Panc1 (cell line): ENCODE results near the gene NCR3LG1. TPM values are rescaled to one million over a fixed set of nuclear protein-coding genes. Genes with fewer than 3 reads are reported as not detected.

Experiments
- ATAC-seq: fragments of 200-7000 bp; cut with Tn5 transposase; 2 replicates; pipeline ENCODE4 v1.9.1; 2020; ENCODE audit warnings: mild to moderate bottlenecking, moderate library complexity
- BruUV-seq: library from RNA; stranded (reverse); fragments of 400-500 nt; replicated peaks from 2 replicates; lab custom pipeline; 2021; lab: Mats Ljungman, UMichigan
- CTCF ChIA-PET: fragments of 300-600 bp; sonication (Branson Sonifier 250); formaldehyde crosslinking; loops from one replicate; lab custom pipeline; 2022; ENCODE audit warnings: antibody characterized with exemption; lab: Charles Lee
- POLR2A ChIA-PET: fragments of 300-600 bp; sonication (Branson Sonifier 250); formaldehyde crosslinking; loops from one replicate; lab custom pipeline; 2022; ENCODE audit warnings: antibody characterized with exemption; lab: Charles Lee
- DNase-seq: peaks from one replicate; pipeline ENCODE4 v3.0.0-alpha.2; 2010; ENCODE audit warnings: low read depth, low spot score
- H3K27ac ChIP-seq: 2 replicates; pipeline ENCODE4 v1.5.1; 2011; ENCODE audit warnings: mild to moderate bottlenecking, low read length, inconsistent platforms
- H3K27me3 ChIP-seq: fragments of 200-500 bp; sonication (Bioruptor generic); 2 replicates; pipeline ENCODE4 v1.6.0; 2014; ENCODE audit warnings: low read length, inconsistent platforms; ENCODE audit not compliant: control insufficient read depth, insufficient read depth
- H3K36me3 ChIP-seq: fragments of 200-500 bp; sonication (Bioruptor generic); 2 replicates; pipeline ENCODE4 v1.5.1; 2014; ENCODE audit warnings: inconsistent platforms, mild to moderate bottlenecking, low read length, moderate library complexity; ENCODE audit not compliant: control insufficient read depth, insufficient read depth
- H3K4me1 ChIP-seq: 2 replicates; pipeline ENCODE4 v1.5.1; 2011; ENCODE audit warnings: inconsistent platforms, mild to moderate bottlenecking, low read length, moderate library complexity; ENCODE audit not compliant: control insufficient read depth, insufficient read depth
- H3K4me3 ChIP-seq, 2 experiments: 2 replicates each; pipeline ENCODE4 v1.5.1; 2011 to 2012; ENCODE audit warnings: low read depth in 2 of 2, low read length in 2 of 2, mild to moderate bottlenecking in 2 of 2, inconsistent platforms in 1 of 2, moderate library complexity in 1 of 2
- H3K9me3 ChIP-seq: fragments of 200-500 bp; sonication (Bioruptor generic); 2 replicates; pipeline ENCODE4 v1.5.1; 2014; ENCODE audit warnings: low read depth, mild to moderate bottlenecking, inconsistent platforms, low read length, moderate library complexity; ENCODE audit not compliant: control insufficient read depth, insufficient read depth
- CTCF ChIP-seq: fragments of 450-650 bp; IDR thresholded peaks from 2 replicates; pipeline ENCODE4 v1.5.1; 2017; ENCODE audit warnings: mild to moderate bottlenecking
- POLR2AphosphoS5 ChIP-seq: IDR thresholded peaks from 2 replicates; pipeline ENCODE4 v1.6.1; 2012; ENCODE audit warnings: mild to moderate bottlenecking, low read depth, low read length, moderate library complexity
- REST ChIP-seq, 2 experiments: IDR thresholded peaks; 2 replicates each; pipeline ENCODE4 v1.6.1; 2011 to 2012; ENCODE audit warnings: low read depth in 2 of 2, control low read depth in 1 of 2, low read length in 1 of 2, mild to moderate bottlenecking in 1 of 2, moderate library complexity in 1 of 2; ENCODE audit not compliant: insufficient read depth in 1 of 2
- SIN3A ChIP-seq: IDR thresholded peaks from 2 replicates; pipeline ENCODE4 v1.6.1; 2012; ENCODE audit warnings: low read depth, mild to moderate bottlenecking, low read length, moderate library complexity, borderline replicate concordance; ENCODE audit not compliant: insufficient read depth
- TCF7L2 ChIP-seq: IDR thresholded peaks from 2 replicates; pipeline ENCODE4 v1.6.1; 2011; ENCODE audit warnings: mild to moderate bottlenecking, low read depth, low read length, inconsistent platforms
- in situ Hi-C: cut with HindIII; loops from 2 replicates; pipeline ENCODE4 v1.10.0; 2016; ENCODE audit warnings: low sequenced_read_pairs, low pct_unique_long_range_greater_than_20kb
- intact Hi-C: fragments of 100-400 bp; cut with micrococcal nuclease; formaldehyde crosslinking; loops from one replicate; pipeline ENCODE4 v1.10.0; 2022; ENCODE audit not compliant: unreplicated experiment
- total RNA-seq: library from RNA; stranded (reverse); gene quantifications from one replicate; pipeline ENCODE4 v1.2.1, GENCODE V29; 2021; ENCODE audit not compliant: unreplicated experiment

The NCR3LG1 gene
- total RNA-seq, 1 experiment from 2014 or later = 8.6 TPM

- BruUV-seq = no TSS peak
- POLR2A ChIA-PET = no interaction called here
- Histone ChIP-seq H3K27ac (no peak overlapping the region), H3K9me3 (no peaks in the 10 kb centered on the region), H3K36me3 (no peaks in the 10 kb centered on the region), H3K4me3 (no peak overlapping the region), H3K4me1 (no peaks in the 10 kb centered on the region), H3K27me3 (peaks cover 4% of the 10 kb centered on the region; the same call in 1 of the 2 replicates)
- CTCF ChIA-PET = no interaction called here
- in situ Hi-C loops (no loop called here), intact Hi-C loops (no loop called here)
- DNase-seq (no peak), ATAC-seq (no peak)
- TF ChIP-seq REST (IDR thresholded peaks at IDR 0.05; ENCODE audit: insufficient read depth in 1 of 2, low read depth in 2 of 2, low read length in 1 of 2) (no peak), SIN3A (no peak), POLR2AphosphoS5 (no peak)
These were observed 61.0 kb downstream of the NCR3LG1 start for GRCh38 chr11:17412488-17413180.

- CTCF ChIA-PET = no interaction called here
- DNase-seq (no peak), ATAC-seq (no peak)
- Histone ChIP-seq H3K27ac (no peak overlapping the region), H3K36me3 (no peaks in the 10 kb centered on the region), H3K4me3 (no peak overlapping the region), H3K27me3 (peaks cover 10% of the 10 kb centered on the region; the same call in 1 of the 2 replicates), H3K9me3 (no peaks in the 10 kb centered on the region), H3K4me1 (no peaks in the 10 kb centered on the region)
- intact Hi-C loops = no loop called here
- POLR2A ChIA-PET = no interaction called here
- no TSS peak for BruUV-seq
- in situ Hi-C loops = no loop called here
- TF ChIP-seq TCF7L2 (no peak), POLR2AphosphoS5 (no peak), SIN3A (no peak), CTCF (no peak), REST (IDR thresholded peaks at IDR 0.05; ENCODE audit: insufficient read depth in 1 of 2, low read depth in 2 of 2, low read length in 1 of 2) (no peak)
These were observed 62.1 kb downstream of the NCR3LG1 start for GRCh38 chr11:17413414-17414316.
